GM21447 (cell line): ENCODE data around the gene RAB30.

Experiments used
- ATAC-seq: cut with Tn5 transposase; IDR thresholded peaks from one replicate; pipeline ENCODE4 v1.9.1; 2021; ENCODE audit not compliant: unreplicated experiment

RAB30 gene

GRCh38 chr11:83070731-83071566 is 748 bp downstream of the RAB30 start:
- ATAC-seq = no peak

GRCh38 chr11:83070044-83070701 is 1.5 kb downstream of the RAB30 start:
- no peak for ATAC-seq

- no peak for ATAC-seq
Measured at GRCh38 chr11:83069441-83070043, 2.2 kb downstream of the RAB30 start.

- ATAC-seq = no peak
Measured at GRCh38 chr11:83068568-83068967, 3.1 kb downstream of the RAB30 start.

- no peak for ATAC-seq
Measured at GRCh38 chr11:83064011-83064410, 7.7 kb downstream of the RAB30 start.

GRCh38 chr11:83063073-83063754 is 8.5 kb downstream of the RAB30 start:
- ATAC-seq = peak; percentile 53

GRCh38 chr11:83061883-83062282 is 9.8 kb downstream of the RAB30 start:
- ATAC-seq = peak; percentile 76

GRCh38 chr11:83060965-83061364 is 10.7 kb downstream of the RAB30 start:
- ATAC-seq = no peak

GRCh38 chr11:83057721-83058120 is 14.0 kb downstream of the RAB30 start:
- no peak for ATAC-seq

- ATAC-seq = no peak
Measured at GRCh38 chr11:83056611-83057010, 15.1 kb downstream of the RAB30 start.

- no peak for ATAC-seq
Measured at GRCh38 chr11:83056204-83056603, 15.5 kb downstream of the RAB30 start.

GRCh38 chr11:83054904-83055380 is 16.8 kb downstream of the RAB30 start:
- peak; percentile 45 for ATAC-seq

GRCh38 chr11:83054001-83054400 is 17.7 kb downstream of the RAB30 start:
- peak; percentile 87 for ATAC-seq

- no peak for ATAC-seq
Measured at GRCh38 chr11:83051760-83052671, 19.7 kb downstream of the RAB30 start.

GRCh38 chr11:83047515-83048225 is 24.0 kb downstream of the RAB30 start:
- ATAC-seq = no peak

- ATAC-seq = no peak
Measured at GRCh38 chr11:83046621-83047172, 25.0 kb downstream of the RAB30 start.

GRCh38 chr11:83044958-83045712 is 26.6 kb downstream of the RAB30 start:
- no peak for ATAC-seq

GRCh38 chr11:83042964-83043711 is 28.6 kb downstream of the RAB30 start:
- no peak for ATAC-seq
